GM18511 (cell line): Measurements from ENCODE around the gene TRIM5.

Source experiments
- ATAC-seq: cut with Tn5 transposase; IDR thresholded peaks from one replicate; pipeline ENCODE4 v1.9.1; 2021; ENCODE audit warnings: mild to moderate bottlenecking, moderate library complexity; ENCODE audit not compliant: unreplicated experiment

TRIM5 gene

DNA sequence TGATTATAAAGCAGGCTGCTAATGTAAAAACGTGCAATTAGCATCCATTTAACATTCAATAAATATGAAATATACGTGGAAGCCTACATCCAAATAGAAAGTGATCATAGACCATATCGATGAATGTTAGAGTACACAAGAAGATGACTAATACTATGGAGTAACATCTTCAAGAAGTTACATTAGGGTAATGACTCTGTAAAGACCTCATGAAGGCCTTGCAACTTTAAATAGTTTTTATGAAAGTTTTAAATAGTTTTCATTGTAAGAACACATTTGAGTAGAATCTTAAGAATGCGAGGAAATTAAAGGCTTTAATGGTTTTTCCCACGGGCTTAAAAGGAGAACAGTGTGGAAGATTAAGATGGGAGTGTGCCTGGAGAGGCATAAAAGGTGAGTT, 58.7 kb downstream of the TRIM5 start:
- ATAC-seq: no peak

DNA sequence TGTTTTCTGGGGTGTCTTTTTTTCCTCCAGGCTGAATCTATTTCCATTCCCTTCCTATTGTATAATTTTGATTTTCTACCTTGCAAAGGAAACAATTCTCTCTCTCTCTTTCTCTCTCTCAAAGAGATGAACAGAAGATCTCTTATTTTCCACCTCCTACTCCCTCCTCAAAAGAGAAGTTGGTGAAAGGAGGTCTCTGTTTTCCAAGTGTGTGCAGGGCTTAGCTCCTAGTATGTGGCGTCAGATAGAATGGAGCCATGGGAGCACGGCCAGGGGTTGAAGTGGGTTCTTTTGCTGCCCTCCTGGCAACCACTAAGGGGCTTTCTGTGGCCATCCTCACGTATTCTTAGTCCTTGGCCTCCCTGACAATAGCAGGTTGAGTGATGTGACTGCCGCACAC, 59.6 kb downstream of the TRIM5 start:
- no peak for ATAC-seq

DNA sequence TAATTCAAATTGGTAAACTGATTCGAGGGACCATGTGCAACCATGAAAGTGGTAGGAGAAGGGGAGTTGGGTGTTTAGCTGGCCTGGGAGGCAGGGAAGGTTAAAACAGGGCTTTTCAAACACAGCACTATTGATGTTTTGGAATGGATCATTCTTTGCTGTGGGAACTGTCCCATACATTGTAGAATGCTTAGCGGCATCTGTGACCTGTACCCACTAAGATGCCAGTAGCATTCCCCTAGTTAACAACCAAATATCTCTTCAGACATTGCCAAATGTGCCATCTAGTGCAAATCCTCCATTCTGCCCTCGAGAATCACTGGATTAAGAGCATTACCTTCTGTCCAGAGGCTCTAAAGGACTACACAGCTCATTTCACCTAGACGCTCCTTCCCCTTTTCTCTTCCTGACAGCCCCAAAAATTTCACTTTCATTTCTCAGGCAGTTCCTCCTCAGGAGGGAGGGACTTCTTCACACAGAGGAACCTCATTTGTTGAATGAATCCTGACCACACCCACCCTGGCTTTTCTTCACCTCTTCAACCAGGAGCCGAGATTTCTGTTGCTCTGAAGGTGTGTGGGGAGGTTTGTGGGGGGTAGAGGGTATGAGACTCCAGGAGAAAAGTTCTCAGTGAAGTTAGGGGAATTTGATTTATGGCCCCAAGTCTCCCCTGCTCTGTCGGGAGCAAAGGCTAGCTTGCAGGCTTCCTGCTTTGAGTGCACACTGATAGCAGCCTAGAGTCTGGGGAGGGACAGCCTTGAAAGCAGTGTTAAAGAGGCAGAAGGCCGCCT, 60.2 kb downstream of the TRIM5 start, which contains the start of gene TRIM34:
Gene TRIM34 (plus strand): TSS at position 513 of the 791 bp plus-strand sequence. CDS start 7,331 bp downstream, outside the sequence.
- ATAC-seq: peak; percentile 98

DNA sequence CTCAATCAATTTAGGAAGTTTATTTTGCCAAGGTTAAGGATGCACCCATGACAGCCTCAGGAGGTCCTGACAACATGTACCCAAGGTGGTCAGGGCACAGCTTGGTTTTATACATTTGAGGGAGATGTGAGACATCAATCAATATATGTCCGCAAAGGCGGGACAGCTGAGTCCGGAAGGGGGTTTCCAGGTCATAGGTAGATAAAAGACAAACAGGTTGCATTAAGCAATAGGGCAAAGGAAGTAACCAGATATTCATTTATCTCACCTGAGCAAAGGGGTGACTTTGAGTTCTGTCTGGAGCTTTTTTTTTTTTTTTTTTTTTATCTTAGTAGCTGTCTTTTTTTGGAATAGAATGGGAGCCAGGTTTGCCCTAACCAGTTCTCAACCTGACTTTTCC, 62.1 kb downstream of the TRIM5 start:
- no peak for ATAC-seq

DNA sequence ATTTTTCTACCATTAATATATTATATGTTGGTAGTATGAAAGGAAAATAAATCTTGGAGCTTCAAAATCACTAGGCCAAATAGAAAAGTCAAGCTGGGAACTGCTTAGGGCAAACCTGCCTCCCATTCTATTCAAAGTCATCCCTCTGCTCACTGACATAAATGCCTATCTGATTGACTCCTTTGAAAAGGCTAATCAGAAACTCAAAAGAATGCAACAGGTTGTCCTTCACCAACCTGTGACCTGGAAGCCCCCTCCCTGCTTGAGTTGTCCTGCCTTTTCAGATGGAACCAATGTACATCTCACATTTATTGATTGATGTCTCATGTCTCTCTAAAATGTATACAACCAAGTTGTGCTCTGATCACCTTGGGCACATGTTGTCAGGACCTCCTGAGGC, 63.3 kb downstream of the TRIM5 start:
- no peak for ATAC-seq

DNA sequence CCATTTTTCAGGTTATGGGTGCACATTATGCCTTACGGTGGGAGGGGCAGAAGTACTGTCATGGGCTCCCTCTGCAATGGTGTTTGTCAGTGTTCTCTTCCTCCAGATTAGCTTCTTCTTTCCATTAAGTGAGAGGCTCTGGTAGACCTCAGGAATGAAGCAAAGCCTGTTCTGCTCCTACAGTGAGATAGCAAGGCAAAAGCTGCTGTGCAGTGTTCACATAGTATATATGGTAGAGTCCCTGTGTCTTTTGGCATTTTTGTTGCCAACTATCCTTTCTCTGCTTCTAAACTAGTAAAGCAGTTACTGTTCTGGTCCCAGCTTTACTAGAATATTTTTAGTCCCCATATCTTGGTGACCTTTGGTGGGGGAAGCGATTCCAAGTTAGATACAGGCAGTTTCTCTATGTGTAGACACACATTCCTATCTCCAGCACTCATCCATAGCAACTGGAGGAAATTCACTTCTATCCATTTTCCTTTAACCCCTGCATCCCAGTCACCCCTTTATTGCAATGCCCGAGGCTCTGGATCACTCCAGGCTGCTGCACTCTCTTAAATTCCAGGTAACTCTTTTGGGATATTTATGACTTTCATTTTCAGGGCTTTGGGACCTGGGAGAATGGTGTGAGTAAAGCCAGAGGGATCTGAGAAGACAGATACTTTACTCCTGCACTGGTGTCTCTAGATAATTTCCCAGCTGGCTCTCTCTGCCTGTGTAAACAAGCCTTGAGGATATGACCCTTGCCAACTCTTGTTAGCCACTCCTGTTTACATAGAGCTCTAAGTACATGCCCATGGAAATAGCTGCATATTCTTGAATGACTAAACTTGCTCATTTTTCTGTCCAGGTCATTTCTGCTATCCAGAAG, 64.0 kb downstream of the TRIM5 start:
- no peak for ATAC-seq

DNA sequence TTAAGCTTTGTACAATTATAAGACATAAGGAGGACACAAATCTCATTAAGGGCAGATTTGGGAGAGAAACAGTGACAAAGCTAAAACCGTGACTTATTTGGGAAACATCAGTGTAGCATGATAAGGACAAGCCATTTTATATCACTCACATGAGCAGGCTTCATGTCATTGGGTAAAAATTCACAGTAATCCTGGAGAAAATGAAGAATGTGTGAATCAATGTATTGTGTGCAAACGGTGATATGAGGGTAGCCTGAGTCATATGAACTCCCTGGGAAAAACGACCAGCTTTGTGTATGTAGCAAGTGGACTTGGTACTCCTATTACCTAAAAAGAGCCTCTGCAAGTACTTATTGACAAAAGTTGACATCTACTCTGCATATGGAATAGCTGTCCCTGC, 66.1 kb downstream of the TRIM5 start:
- ATAC-seq: no peak
